Measurements from ENCODE around the gene C2orf81.

The C2orf81 gene

DNA sequence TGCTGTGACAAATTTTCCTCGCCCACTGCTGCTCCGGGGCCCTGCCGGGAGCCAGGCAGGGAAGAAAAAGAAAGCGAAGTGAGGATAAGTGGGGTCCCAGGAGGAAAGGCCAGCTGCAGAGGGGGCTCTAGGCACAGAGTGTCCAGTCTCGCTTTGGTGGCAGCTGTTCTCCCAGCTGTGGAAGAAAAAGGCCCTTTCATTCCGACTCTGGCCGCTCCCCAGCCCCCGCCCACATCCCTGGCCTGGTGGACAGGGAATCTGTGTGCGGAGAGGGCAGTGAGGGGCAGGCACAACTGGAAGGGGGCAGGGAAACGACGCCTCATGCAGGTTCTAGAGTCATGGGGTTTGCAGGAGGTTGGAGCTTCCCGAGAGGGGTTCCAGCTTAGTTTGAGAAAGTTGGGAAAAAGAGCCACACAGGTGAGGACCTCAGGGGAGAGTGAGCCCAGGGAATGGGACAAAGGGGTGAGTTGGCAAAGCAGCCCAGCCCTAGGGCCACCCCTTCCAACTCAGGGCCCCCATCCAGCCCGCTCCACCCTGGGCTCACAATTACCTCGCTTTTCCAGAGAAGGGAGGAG, 18.5 kb upstream of the C2orf81 start:
- no peaks in the 10 kb centered on the region for H3K79me2 ChIP-seq (ENCODE audit: insufficient read depth, low read length)
- H3F3A ChIP-seq (ENCODE audit: insufficient read depth, low read length) = no peaks in the 10 kb centered on the region
- H3K36me3 ChIP-seq (ENCODE audit: insufficient read depth, low read length) = no peaks in the 10 kb centered on the region
- no peaks in the 10 kb centered on the region for H3K9me2 ChIP-seq (ENCODE audit: low read depth, low read length)
- H3K4me3 ChIP-seq (ENCODE audit: low read depth, low read length, poor library complexity, severe bottlenecking) = no peak overlapping the region
- H3K4me1 ChIP-seq (ENCODE audit: insufficient read depth, low read length, severe bottlenecking) = peaks cover 25% of the 10 kb centered on the region
- H2AFZ ChIP-seq (ENCODE audit: low read length) = no peak overlapping the region
- TF ChIP-seq, protein P1, sequence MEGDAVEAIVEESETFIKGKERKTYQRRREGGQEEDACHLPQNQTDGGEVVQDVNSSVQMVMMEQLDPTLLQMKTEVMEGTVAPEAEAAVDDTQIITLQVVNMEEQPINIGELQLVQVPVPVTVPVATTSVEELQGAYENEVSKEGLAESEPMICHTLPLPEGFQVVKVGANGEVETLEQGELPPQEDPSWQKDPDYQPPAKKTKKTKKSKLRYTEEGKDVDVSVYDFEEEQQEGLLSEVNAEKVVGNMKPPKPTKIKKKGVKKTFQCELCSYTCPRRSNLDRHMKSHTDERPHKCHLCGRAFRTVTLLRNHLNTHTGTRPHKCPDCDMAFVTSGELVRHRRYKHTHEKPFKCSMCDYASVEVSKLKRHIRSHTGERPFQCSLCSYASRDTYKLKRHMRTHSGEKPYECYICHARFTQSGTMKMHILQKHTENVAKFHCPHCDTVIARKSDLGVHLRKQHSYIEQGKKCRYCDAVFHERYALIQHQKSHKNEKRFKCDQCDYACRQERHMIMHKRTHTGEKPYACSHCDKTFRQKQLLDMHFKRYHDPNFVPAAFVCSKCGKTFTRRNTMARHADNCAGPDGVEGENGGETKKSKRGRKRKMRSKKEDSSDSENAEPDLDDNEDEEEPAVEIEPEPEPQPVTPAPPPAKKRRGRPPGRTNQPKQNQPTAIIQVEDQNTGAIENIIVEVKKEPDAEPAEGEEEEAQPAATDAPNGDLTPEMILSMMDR (IDR thresholded peaks at IDR 0.05; ENCODE audit: low read length) = no peak
- TF ChIP-seq EZH2 (IDR thresholded peaks at IDR 0.05; ENCODE audit: borderline replicate concordance, low read length) = no peak
- H3K9ac ChIP-seq (ENCODE audit: low read length) = no peak overlapping the region
- peaks cover 12% of the 10 kb centered on the region; the same call in 1 of the 2 replicates for H3K27me3 ChIP-seq (ENCODE audit: insufficient read depth, low read length)
- H3K9me3 ChIP-seq (ENCODE audit: low read length) = no peaks in the 10 kb centered on the region
- no peaks in the 10 kb centered on the region for H4K20me1 ChIP-seq (ENCODE audit: insufficient read depth, low read length)
- peak overlapping the region; percentile 25; the same call in 1 of the 2 replicates for H3K4me2 ChIP-seq (ENCODE audit: low read length)
- no peak overlapping the region for H3K27ac ChIP-seq (ENCODE audit: low read depth, low read length, poor library complexity, severe bottlenecking)

DNA sequence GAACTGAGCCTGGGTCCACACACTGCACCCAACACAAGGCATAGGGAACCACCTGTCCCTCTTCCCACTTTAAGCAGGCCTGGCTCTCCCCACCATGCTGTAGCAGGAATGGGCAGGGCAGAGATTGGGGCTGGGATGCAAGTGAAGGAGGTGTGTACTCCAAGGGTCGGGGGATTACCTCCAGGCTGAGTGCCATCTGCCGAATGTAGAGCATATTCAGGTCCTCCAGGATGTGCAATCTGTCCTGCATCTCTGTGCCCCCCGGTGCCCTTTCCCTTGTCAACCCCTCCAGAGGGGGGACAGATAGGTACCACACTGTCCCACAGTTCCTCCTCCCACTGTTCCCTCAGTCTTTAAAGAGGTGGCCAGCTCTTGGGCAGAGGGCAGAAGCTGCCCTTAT, 18.0 kb upstream of the C2orf81 start:
- Histone ChIP-seq H3K27me3 (ENCODE audit: insufficient read depth, low read length) (peaks cover 10% of the 10 kb centered on the region; the same call in 1 of the 2 replicates), H3K79me2 (ENCODE audit: insufficient read depth, low read length) (no peaks in the 10 kb centered on the region), H3K4me1 (ENCODE audit: insufficient read depth, low read length, severe bottlenecking) (peaks cover 24% of the 10 kb centered on the region), H2AFZ (ENCODE audit: low read length) (no peak overlapping the region), H3K4me2 (ENCODE audit: low read length) (no peak overlapping the region), H3K4me3 (ENCODE audit: low read depth, low read length, poor library complexity, severe bottlenecking) (no peak overlapping the region), H4K20me1 (ENCODE audit: insufficient read depth, low read length) (no peaks in the 10 kb centered on the region), H3K27ac (ENCODE audit: low read depth, low read length, poor library complexity, severe bottlenecking) (no peak overlapping the region), H3K9me2 (ENCODE audit: low read depth, low read length) (no peaks in the 10 kb centered on the region), H3F3A (ENCODE audit: insufficient read depth, low read length) (no peaks in the 10 kb centered on the region), H3K36me3 (ENCODE audit: insufficient read depth, low read length) (no peaks in the 10 kb centered on the region), H3K9me3 (ENCODE audit: low read length) (no peaks in the 10 kb centered on the region), H3K9ac (ENCODE audit: low read length) (no peak overlapping the region)
- TF ChIP-seq, protein P1 (IDR thresholded peaks at IDR 0.05; ENCODE audit: low read length) = no peak
- no peak for TF ChIP-seq EZH2 (IDR thresholded peaks at IDR 0.05; ENCODE audit: borderline replicate concordance, low read length)

DNA sequence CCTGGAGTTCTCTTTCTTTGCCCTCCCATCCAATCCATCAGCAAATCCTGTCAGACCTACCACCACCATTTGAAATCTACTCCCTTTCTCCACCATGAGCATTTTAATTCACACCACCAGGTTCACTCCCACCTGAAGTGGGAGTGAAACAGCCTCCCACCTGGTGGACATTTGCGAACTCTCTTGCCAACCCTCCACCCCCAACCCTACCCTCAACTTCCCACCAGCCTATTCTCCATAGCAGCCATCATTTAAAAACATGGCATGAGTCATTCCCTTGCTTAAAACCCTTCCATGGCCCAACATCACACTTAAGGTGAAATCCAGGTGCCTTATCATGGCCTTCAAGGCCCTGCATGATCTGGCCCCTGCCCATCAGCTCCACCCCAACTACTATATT, 16.8 kb upstream of the C2orf81 start:
- no peak overlapping the region for H3K4me2 ChIP-seq (ENCODE audit: low read length)
- no peak overlapping the region for H2AFZ ChIP-seq (ENCODE audit: low read length)
- no peak overlapping the region for H3K9ac ChIP-seq (ENCODE audit: low read length)
- no peaks in the 10 kb centered on the region for H3F3A ChIP-seq (ENCODE audit: insufficient read depth, low read length)
- TF ChIP-seq, protein P1 (IDR thresholded peaks at IDR 0.05; ENCODE audit: low read length) = no peak
- no peak for TF ChIP-seq EZH2 (IDR thresholded peaks at IDR 0.05; ENCODE audit: borderline replicate concordance, low read length)
- no peaks in the 10 kb centered on the region for H3K9me2 ChIP-seq (ENCODE audit: low read depth, low read length)
- peaks cover 19% of the 10 kb centered on the region for H3K4me1 ChIP-seq (ENCODE audit: insufficient read depth, low read length, severe bottlenecking)
- no peak overlapping the region for H3K4me3 ChIP-seq (ENCODE audit: low read depth, low read length, poor library complexity, severe bottlenecking)
- H3K27me3 ChIP-seq (ENCODE audit: insufficient read depth, low read length) = peaks cover 8% of the 10 kb centered on the region; the same call in 1 of the 2 replicates
- no peaks in the 10 kb centered on the region for H3K36me3 ChIP-seq (ENCODE audit: insufficient read depth, low read length)
- H4K20me1 ChIP-seq (ENCODE audit: insufficient read depth, low read length) = no peaks in the 10 kb centered on the region
- no peaks in the 10 kb centered on the region for H3K9me3 ChIP-seq (ENCODE audit: low read length)
- no peak overlapping the region for H3K27ac ChIP-seq (ENCODE audit: low read depth, low read length, poor library complexity, severe bottlenecking)
- H3K79me2 ChIP-seq (ENCODE audit: insufficient read depth, low read length) = no peaks in the 10 kb centered on the region
